NCI-H748 treated with DMSO at 0.1 percent for 48 hours (cell line): ENCODE measurements around the gene ARL8A.
"Not testable (repeated sequence)": the region's sequence is repeated elsewhere in the genome, so short reads cannot be mapped to it uniquely, and the experiment has no call there.

ENCODE experiments used
- DNase-seq: peaks from one replicate; lab custom pipeline; 2025; lab: John Stamatoyannopoulos, UW

Gene ARL8A

GRCh38 chr1:202158810-202159533 is 14.4 kb upstream of the ARL8A start:
- DNase-seq: no peak

- no peak for DNase-seq
Observed at GRCh38 chr1:202157945-202158344, 13.4 kb upstream of the ARL8A start.

- DNase-seq: no peak
Observed at GRCh38 chr1:202156590-202156989, 12.1 kb upstream of the ARL8A start.

- DNase-seq: no peak
Observed at GRCh38 chr1:202155478-202156021, 11.0 kb upstream of the ARL8A start.

- no peak for DNase-seq
Observed at GRCh38 chr1:202154766-202155477, 10.4 kb upstream of the ARL8A start.

- no peak for DNase-seq
Observed at GRCh38 chr1:202154148-202154765, 9.7 kb upstream of the ARL8A start.

- DNase-seq: no peak
Observed at GRCh38 chr1:202153284-202153683, 8.7 kb upstream of the ARL8A start.

GRCh38 chr1:202152399-202152798 is 7.9 kb upstream of the ARL8A start:
- no peak for DNase-seq

- DNase-seq: no peak
Observed at GRCh38 chr1:202151045-202151444, 6.5 kb upstream of the ARL8A start.

- no peak for DNase-seq
Observed at GRCh38 chr1:202150602-202151001, 6.1 kb upstream of the ARL8A start.

GRCh38 chr1:202150187-202150586 is 5.7 kb upstream of the ARL8A start:
- DNase-seq: no peak

GRCh38 chr1:202149566-202149965 is 5.0 kb upstream of the ARL8A start:
- no peak for DNase-seq

- DNase-seq: no peak
Observed at GRCh38 chr1:202148391-202148790, 3.9 kb upstream of the ARL8A start.

GRCh38 chr1:202146993-202147392 is 2.5 kb upstream of the ARL8A start:
- no peak for DNase-seq

GRCh38 chr1:202146279-202146678 is 1.7 kb upstream of the ARL8A start:
- no peak for DNase-seq

GRCh38 chr1:202145744-202146140 is 1.2 kb upstream of the ARL8A start:
- DNase-seq: not testable (repeated sequence)

- no peak for DNase-seq
Observed at GRCh38 chr1:202145068-202145743, 669 bp upstream of the ARL8A start.

GRCh38 chr1:202143768-202144401 is 652 bp downstream of the ARL8A start:
- no peak for DNase-seq

GRCh38 chr1:202143011-202143767 is 1.3 kb downstream of the ARL8A start:
- DNase-seq: no peak

- DNase-seq: not testable (repeated sequence)
Observed at GRCh38 chr1:202141468-202141867, 3.1 kb downstream of the ARL8A start.

GRCh38 chr1:202140833-202141232 is 3.7 kb downstream of the ARL8A start:
- DNase-seq: no peak
